HTERT RPE-1 (cell line): Measurements from ENCODE around the gene MAP9.
"Not testable (repeated sequence)": the region's sequence is repeated elsewhere in the genome, so short reads cannot be mapped to it uniquely, and the experiment has no call there.

Experiments used
- in situ Hi-C: fragments of 300-500 bp; cut with MboI; formaldehyde crosslinking; loops from 4 replicates; pipeline ENCODE4 v1.14.3; 2020; ENCODE audit warnings: low sequenced_read_pairs

The MAP9 gene

GRCh38 chr4:155376387-155377268 is at the start of gene MAP9:
TSS of gene MAP9 (minus strand) at chr4:155376965. CDS start at chr4:155375850, 1,115 bp downstream.
- in situ Hi-C loops: no loop called here

GRCh38 chr4:155424778-155425177 is 48.0 kb upstream of the MAP9 start:
- in situ Hi-C loops: not testable (repeated sequence)

GRCh38 chr4:155423671-155424070 is 46.9 kb upstream of the MAP9 start:
- in situ Hi-C loops: no loop called here

GRCh38 chr4:155419266-155419665 is 42.5 kb upstream of the MAP9 start:
- in situ Hi-C loops: no loop called here

GRCh38 chr4:155415662-155416061 is 38.9 kb upstream of the MAP9 start:
- in situ Hi-C loops: no loop called here

GRCh38 chr4:155413451-155413850 is 36.7 kb upstream of the MAP9 start:
- in situ Hi-C loops: no loop called here

GRCh38 chr4:155411546-155411945 is 34.8 kb upstream of the MAP9 start:
- in situ Hi-C loops: no loop called here

GRCh38 chr4:155408796-155409195 is 32.0 kb upstream of the MAP9 start:
- in situ Hi-C loops: no loop called here

GRCh38 chr4:155407480-155407879 is 30.7 kb upstream of the MAP9 start:
- in situ Hi-C loops: no loop called here

- in situ Hi-C loops: no loop called here
These were observed 28.3 kb upstream of the MAP9 start for GRCh38 chr4:155405059-155405458.

- in situ Hi-C loops: no loop called here
These were observed 27.1 kb upstream of the MAP9 start for GRCh38 chr4:155403886-155404285.

- in situ Hi-C loops: no loop called here
These were observed 26.2 kb upstream of the MAP9 start for GRCh38 chr4:155402941-155403340.

GRCh38 chr4:155400893-155401292 is 24.1 kb upstream of the MAP9 start:
- in situ Hi-C loops: no loop called here

- in situ Hi-C loops: no loop called here
These were observed 23.4 kb upstream of the MAP9 start for GRCh38 chr4:155399974-155400697.

GRCh38 chr4:155392481-155393184 is 15.9 kb upstream of the MAP9 start:
- in situ Hi-C loops: no loop called here

- in situ Hi-C loops: no loop called here
These were observed 15.2 kb upstream of the MAP9 start for GRCh38 chr4:155391932-155392331.

- in situ Hi-C loops: no loop called here
These were observed 11.4 kb upstream of the MAP9 start for GRCh38 chr4:155388162-155388561.

- in situ Hi-C loops: no loop called here
These were observed 6.8 kb upstream of the MAP9 start for GRCh38 chr4:155383541-155383940.

- in situ Hi-C loops: no loop called here
These were observed 511 bp upstream of the MAP9 start for GRCh38 chr4:155377276-155377675.

GRCh38 chr4:155371432-155372043 is 5.2 kb downstream of the MAP9 start:
- in situ Hi-C loops: no loop called here

- in situ Hi-C loops: no loop called here
These were observed 9.2 kb downstream of the MAP9 start for GRCh38 chr4:155367608-155368007.
